Activated T-helper 1 cell treated with anti-CD3 and anti-CD28 coated beads, Interleukin-2, amount 50 U/mL, for 16 hours (primary cell): ENCODE results near the gene FAM13B.
"Not testable (repeated sequence)": the region's sequence is repeated elsewhere in the genome, so short reads cannot be mapped to it uniquely, and the experiment has no call there.

Experiments
- DNase-seq, 2 donors: peaks; one replicate each; pipeline ENCODE4 v3.0.0-alpha.2; 2020; ENCODE audit warnings: low read depth in 1 of 2, low spot score in 1 of 2

Gene FAM13B

DNA sequence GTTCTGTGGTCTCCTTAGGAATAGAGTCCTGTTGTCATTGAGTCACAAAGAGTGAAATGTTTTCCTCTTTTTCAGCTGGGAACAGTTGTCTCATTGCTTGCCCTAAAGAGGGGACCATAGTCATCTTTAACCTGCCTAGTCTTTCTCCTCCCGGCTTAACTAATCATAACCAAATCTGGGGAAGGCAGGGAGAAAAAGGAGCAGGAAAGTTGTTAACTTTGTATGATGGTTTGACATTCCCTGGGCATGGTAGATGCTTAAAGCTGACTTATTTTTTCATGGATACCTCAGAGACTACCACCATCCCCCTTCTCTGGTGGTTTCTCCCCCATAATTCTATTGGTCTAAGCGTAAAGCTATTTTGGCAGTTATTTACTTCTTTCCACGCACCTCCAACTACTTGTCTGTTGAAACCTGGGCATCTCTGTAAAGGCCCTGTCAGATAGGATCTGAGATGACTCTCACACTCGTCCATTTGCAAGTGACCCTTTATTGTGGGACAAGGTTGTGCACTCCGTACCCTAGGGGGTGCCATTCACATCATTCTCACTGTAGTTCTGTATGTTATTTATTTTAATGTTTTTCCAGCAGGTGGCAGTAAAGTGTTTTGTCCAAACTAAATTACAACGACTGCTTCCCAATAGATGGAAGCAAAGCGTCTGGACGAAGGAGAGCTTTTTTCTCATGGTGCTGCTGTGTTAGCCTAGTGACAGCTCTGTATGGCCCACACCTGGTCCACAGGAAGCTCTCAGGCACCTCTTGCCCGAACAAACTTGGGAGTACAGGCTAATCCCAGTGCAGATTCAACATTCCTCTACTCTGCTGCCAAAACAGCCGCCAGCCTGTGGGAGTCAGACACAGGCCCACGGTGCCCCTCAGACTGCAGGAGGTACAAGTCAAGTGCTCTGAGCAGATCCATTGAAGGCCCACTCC lies 3.0 kb upstream of the FAM13B start:
- DNase-seq, result peak; percentile 5 to 41

DNA sequence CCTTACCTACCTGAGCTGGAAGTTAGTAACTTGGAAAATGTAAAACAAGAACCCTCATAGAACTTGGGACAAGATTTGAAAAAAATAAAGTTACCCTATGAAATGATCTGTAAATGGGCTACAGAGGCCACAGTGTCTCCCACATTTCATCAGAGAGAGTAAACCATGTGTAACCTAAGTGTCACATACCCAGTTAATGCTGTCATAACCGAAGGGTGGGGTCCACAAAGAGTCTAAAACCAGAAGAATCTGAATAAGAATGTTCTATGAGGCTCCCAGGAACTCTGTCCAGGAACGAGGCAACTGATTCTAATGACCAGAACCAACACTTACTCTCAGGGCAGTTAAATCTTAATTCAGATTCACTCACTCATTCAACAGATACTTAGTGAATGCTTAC lies 1.0 kb upstream of the FAM13B start:
- DNase-seq, result no peak

DNA sequence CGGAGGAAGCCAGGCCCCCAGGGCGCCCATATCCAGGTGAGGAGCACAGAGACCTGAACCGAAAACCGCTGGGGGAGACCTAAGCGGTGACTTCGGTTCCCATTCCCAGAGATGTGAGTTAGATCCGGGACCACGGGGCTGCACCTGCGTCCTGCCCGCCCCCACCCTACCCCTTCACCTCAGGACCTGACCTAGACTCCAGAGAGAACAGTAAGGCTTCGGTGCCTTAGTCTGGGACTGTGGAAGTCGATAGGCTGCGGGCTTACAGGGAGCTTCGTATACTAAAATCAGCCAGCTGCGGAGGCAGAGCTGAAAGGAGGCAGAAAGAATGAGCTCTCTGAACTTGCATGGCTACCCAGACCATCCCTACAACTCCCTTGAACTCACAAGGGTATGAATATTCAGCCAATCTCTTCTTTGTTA lies 518 bp upstream of the FAM13B start:
- DNase-seq, result no peak

DNA sequence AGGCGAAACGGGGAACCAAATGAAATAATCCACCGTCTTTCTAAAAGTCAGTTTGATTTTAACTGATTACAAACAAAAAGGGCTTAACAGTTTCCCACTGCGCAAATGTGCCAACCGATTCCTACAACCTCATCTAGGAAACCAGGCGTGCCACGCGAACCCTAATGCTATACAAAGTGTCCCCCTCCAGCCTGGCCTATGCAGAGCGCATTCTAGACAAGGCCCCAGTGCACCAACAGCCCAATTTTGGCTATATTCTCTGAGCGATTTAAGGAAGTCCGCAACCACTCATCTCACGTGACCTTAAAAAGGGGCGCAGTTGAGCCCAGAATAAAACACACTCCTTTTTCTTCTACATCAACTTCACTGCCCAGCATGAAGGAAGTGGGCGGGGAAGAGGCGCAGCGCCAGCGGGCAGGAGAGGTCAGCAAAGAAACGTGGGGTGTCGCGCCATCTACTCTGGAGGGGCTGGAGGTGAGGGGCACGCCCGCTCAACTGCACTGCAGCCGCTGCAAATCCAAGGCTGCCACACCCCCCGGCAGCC lies 779 bp downstream of the FAM13B start:
- peak; percentile 13 to 23 for DNase-seq

DNA sequence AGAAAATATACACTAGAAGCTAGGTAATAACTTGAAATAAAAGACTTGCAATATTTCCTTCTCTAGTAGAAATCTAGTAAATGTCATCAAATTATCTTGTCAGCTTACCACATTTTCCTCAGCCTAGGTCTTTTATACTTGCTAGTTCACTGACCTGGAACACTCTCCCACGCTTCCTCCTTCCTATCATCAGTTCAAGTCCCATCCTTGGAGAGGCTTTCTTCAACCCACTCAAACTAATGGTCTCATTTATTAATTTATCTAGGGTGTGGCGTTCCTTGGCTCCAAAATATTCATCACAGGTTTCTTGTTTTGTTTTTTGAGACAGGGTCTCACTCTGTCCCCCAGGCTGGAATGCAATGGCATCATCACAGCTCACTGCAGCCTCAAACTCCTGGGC lies 2.9 kb downstream of the FAM13B start:
- DNase-seq, result no peak

DNA sequence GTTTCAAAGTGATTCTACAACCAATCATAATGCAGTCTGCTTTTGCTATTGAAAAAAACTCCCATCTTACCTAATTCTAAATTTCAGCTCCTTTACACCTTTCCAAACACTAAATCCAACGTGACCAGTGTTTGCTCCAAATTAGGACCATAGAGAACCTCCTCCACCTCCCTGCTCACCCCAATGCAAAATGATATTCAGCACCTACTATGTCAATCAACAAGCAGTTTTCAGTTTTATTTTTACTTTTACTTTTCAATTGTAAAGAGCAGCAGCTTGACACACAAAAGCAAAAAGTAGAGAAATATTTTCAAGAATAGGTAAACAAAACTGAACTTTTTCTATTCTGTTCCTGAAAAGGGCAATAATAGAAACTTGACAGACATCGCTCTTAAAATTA lies 3.4 kb downstream of the FAM13B start:
- DNase-seq, result no peak

DNA sequence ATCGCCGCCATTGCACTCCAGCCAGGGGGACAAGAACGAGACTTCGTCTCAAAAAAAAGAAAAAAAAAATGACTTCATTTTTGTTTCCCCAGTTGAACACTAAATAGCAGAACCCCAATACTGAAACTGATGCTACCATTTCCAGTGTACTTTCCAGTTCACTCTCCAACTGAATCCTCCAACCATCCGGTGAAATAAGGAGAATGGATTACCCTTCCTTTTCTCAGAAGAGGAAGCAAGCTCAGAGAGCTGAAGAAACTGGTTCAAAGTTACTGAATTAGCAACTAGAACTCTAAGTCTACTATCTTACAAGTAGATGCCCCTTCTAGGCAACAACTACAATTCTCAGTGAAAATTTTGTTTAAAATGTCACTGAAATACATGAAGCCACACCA lies 3.9 kb downstream of the FAM13B start:
- no peak for DNase-seq

DNA sequence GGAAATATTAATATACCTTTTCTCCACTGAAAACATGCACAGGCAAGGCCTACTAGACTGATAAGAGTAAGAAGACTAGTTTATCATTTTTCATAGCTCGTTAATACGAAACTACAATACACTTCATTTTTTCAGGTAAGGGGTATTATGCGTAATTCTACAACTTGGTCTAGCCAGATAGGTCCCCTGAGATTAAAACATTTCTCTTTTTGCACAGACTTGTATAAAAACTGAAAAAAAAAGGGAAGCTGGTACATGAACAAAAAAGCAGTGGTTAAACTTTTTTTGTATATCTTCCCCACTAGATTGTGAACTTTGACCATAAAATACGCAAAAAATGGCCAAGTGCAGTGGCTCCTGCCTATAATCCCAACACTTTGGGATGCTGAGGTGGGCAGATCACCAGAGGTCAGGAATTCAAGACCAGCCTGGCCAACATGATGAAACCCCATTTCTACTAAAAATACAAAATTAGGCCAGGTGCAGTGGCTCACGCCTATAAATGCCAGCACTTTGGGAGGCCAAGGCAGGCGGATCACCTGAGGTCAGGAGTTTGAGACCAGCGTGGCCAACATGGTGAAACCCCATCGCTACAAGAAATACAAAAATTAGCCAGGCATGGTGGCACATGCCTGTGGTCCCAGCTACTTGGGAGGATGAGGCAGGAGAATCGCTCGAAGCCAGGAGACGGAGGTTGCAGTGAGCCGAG lies 4.5 kb downstream of the FAM13B start:
- DNase-seq, result not testable (repeated sequence)

DNA sequence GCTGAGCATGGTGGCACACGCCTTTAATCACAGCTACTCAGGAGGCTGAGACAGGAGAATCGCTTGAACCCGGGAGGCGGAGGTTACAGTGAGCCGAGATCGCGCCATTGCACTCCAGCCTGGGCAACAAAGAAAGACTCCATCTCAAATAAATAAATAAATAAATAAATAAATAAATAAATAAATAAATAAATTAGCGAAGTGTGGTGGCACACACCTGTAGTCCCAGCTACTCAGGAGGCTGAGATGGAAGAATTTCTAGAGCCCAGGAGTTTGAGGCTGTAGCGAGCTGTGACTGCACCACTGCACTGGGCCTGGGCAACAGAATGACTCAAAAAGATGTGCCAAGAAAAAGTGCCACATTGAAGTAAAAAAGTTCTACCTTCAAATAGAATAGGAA lies 6.1 kb downstream of the FAM13B start:
- DNase-seq, result not testable (repeated sequence)

DNA sequence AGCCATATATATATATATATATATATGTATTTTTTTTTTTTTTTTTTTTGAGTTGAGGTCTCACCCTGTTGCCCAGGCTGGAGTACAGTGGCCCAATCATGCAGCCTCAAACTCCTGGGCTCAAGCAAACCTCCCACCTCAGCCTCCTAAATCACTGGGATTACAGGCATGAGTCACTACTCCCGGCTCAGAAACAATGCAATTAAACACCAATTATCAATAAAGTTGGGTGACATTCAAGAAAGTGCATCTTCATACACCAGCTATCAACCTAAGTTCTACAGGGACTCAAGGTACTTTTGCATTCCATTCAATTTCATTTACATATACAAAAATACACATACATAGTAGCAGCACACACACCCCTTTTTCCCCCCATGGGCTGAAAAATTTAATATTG lies 7.6 kb downstream of the FAM13B start:
- DNase-seq, result no peak

DNA sequence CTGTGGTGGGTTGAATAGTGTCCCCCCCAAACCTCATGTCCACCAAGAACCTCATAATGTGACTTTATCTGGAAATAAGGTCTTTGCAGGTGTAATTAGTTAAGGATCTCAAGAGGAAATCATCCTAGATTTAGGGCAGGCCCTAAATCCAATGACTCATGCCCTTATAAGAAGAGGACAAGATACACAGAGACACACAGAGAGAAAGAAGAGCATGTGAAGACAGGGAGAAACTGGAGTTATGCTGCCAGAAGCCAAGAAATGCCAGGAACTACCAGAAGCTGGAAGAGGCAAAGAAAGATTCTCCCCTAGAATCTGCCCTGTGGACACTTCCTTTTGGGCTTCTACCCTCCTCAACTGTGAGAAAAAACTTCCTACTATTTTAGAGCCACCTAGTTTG lies 8.8 kb downstream of the FAM13B start:
- no peak for DNase-seq

DNA sequence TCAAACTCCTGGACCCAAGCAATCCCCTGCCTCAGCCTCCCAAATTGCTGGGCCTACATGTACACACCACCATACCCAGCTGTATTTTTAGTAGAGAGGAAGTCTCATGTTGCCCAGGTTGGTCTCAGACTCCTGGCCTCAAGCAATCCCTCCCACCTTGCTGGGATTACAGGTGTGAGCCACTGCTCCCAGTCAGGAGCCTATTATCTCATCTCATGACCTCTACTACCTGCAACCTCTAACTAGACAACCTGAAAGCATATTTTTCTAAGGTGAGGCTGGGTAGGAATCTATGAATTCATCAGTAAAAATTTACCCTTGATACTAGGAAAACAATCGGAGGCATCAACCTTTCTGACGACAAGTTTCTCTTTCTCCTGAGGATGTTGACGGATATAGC lies 10.0 kb downstream of the FAM13B start:
- no peak for DNase-seq

DNA sequence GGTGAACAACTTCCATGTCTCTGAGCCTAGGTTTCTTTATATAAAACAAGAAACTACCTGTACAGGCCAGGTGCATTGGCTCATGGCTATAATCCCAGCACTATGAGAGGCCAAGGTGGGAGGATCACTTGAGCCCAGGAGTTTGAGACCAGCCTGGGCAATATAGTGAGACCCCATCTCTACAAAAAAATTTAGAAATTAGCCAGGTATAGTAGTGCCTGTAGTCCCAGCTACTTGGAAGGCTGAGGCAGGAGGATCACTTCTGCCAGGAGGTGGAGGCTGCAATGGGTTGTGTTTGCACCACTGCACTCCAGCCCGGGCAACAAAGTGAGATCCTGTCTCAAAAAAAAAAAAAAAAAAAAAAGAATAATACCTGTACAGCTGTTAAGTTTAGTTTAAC lies 11.1 kb downstream of the FAM13B start:
- DNase-seq, result no peak

DNA sequence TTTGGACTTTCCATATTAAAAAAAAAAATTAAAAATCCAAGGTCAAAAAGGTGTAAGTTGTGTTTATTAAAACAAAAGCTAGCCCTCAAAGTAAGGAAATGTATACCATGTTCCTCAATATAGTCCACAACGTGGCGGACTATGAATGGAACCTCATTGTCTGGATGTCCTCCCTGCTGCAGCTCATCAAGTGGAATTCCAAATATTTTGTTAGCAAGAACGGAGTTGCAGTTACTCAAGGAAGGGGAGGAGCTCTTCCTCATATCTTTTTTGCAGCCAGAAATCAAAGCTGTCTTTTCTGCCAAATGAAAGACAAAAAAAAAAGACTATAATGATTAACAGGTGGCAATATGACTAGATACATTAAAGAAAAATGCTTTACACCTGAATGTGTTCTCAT lies 14.0 kb downstream of the FAM13B start:
- DNase-seq, result no peak

DNA sequence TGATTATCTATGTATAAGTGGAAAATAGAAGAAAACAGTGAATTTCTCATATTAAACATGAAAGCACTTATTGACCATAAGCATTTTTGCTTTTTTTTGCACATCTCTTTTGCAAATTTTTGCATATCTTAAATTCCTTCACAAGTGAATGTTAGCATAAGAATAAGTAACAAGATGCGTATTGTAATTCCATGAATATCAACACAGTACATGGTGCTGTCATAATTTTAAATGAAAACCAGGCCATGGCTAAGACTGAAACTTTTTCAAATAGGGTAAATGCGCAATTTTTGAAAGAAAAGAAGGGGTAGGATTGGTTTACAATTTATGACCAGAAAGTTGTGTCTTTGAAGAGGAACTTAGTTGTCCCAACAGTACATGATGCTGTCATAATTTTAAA lies 17.0 kb downstream of the FAM13B start:
- DNase-seq, result no peak

DNA sequence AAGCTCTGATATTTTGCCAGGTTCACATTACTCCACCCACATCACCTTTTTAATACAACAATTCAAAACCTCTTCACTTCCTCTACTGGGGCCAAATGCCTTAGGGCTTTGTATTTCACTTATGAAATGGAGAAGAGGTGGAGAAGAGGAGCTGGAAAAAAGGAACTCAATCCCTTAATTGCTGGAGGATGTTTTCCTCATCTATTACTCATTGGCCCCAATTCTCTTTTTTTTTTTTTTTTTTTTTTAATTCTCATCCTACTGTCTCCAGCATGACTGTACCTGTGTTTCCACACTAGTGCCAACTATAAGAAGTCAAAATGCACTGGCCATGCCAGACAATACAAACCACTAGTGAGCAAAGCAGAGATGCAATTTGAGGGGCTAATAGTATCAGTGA lies 20.9 kb downstream of the FAM13B start:
- no peak for DNase-seq

DNA sequence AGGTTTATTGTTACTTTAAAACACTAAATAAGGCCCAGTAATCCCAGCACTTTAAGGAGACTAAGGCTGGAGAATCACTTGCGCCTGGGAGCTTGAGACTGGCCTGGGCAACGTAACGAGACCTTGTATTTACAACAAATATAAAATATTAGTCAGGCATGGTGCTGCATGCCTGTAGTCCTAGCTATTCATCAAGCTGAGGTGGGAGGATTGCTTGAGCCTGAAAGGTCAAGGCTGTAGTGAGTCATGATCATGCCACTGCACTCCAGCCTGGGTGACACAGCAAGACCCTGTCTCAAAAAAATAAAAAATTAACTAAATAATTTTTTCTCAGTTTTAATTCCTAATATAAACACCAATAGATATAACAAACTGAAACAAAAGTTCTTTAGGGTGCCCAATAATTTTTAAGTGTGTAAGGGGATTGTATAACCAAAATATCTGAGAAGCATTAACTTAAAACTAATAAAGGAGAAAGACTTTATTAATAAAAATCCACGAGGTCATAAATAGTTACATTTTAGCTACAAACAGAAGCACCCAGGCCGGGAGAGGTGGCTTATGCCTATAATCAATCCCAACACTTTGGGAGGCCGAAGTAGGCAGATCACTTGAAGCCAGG lies 32.7 kb downstream of the FAM13B start:
- DNase-seq, result no peak

DNA sequence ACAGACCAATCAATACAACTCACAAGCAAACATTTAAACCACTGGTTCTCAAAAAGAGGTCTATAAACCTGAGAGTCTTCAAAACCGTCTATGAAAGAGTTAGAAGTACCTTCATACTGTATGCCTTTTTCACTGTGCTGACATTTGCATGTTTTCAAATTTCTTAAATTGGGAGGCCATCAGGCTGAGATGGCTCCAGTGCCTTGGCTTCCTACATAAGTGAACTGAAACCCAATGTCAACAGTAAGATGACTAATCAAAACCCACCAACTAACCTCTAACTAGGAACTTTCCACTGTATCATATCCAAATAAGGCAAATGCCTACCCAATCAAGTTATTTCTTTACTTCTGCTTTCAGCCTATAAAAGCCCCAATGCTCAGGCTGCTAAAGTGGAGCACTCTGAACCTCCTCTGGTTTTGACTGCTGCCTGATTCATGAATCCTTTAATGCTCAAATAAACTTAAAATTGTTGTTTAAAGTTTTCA lies 35.1 kb downstream of the FAM13B start:
- no peak for DNase-seq

DNA sequence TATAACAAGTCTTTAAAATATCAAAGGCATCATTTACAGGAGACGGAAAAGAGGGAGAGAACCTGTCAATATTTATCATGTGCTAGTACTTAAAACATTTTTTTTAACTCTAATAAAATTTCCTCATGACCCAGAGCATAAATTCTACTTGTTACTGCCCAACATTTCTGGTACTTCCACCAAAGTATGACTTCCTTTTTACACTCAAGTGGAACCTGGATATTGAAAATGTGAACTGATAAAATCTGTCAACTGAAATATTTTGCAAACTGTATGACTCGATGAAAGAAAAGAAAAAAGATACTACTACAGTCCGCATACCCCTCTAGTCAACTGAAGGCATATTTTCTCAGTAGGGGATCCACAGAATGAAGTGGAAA lies 37.1 kb downstream of the FAM13B start:
- no peak for DNase-seq

DNA sequence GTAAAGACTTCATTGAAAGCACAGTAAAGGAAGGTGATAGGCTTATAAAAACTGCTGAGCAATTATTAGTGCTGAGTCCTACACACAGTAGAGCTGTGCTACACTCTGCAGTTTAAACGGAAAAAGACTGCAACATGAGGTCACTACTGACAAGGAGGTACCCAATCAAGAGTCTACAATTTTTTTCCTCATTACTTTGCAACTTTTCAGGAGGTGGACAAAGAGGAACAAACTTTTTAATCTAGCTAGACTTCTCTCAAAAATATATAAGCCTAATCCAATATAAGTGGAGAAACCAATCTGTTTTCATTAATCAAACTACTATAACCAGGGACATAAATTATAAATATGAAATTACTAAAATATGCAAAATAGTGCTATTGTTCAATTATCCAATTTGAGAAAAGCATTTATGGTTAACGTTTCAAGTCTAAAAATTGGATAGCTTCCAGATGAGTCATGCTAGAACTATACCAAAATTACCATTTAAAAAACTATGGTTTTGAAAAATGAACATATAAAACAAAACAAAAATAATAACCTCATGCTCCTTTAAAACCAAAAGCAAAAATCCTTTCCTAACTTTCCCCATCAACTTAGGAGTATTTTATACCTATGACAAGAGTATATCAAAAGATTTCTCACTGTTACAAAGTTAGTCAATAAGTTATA lies 37.7 kb downstream of the FAM13B start:
- DNase-seq, result no peak

DNA sequence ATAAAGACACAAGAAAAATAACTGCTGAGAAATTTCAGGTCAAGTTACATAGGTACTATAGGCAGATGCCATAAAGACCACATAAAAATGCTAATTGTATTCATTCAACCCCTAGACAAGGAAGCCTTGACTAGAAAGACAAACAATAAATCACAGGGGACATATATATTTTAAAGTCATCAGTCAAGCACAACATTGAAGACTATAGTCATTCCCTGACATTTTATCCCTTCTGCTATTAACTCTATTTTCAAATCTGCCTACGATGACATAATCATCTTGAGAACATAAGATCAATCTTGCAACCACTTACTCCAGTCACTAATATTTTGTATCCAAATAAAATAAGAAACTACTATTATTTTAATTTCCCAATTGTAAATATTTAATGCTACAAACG lies 38.3 kb downstream of the FAM13B start:
- no peak for DNase-seq
